OCI-LY7 (cell line): Measurements from ENCODE around the gene CDK14. TPM values are rescaled to one million over a fixed set of nuclear protein-coding genes. Genes with fewer than 3 reads are reported as not detected.
"Not testable (repeated sequence)": the region's sequence is repeated elsewhere in the genome, so short reads cannot be mapped to it uniquely, and the experiment has no call there.

ENCODE experiments used
- BruUV-seq: library from RNA; stranded (reverse); fragments of 400-500 nt; replicated peaks from 2 replicates; lab custom pipeline; 2021; lab: Mats Ljungman, UMichigan
- CTCF ChIA-PET: fragments of 300-600 bp; sonication (Branson Sonifier 250); formaldehyde crosslinking; loops from one replicate; lab custom pipeline; 2022; ENCODE audit warnings: antibody characterized with exemption; ENCODE audit not compliant: unreplicated experiment; lab: Charles Lee
- POLR2A ChIA-PET: fragments of 300-600 bp; sonication (Branson Sonifier 250); formaldehyde crosslinking; loops from one replicate; lab custom pipeline; 2022; ENCODE audit warnings: antibody characterized with exemption; lab: Charles Lee
- DNase-seq: peaks from one replicate; pipeline ENCODE4 v3.0.0-alpha.2; 2015; ENCODE audit warnings: low spot score
- H2AFZ ChIP-seq: fragments of 200-600 bp; sonication (generic), shearing (Covaris generic); 2 replicates; pipeline ENCODE4 v1.6.1; 2014; ENCODE audit warnings: mild to moderate bottlenecking, antibody characterized with exemption, low read length, moderate library complexity
- H3K27ac ChIP-seq: fragments of 200-600 bp; sonication (generic); 2 replicates; pipeline ENCODE4 v1.5.1; 2014; ENCODE audit warnings: mixed run types, low read depth, mild to moderate bottlenecking, moderate library complexity, low read length, inconsistent platforms; ENCODE audit not compliant: poor library complexity, severe bottlenecking
- H3K36me3 ChIP-seq: fragments of 200-600 bp; sonication (generic); 2 replicates; pipeline ENCODE4 v1.6.1; 2014; ENCODE audit warnings: mild to moderate bottlenecking, antibody characterized with exemption, low read length, moderate library complexity, mixed read lengths; ENCODE audit not compliant: insufficient read depth
- H3K4me1 ChIP-seq: fragments of 200-600 bp; sonication (generic); 2 replicates; pipeline ENCODE4 v1.5.1; 2014; ENCODE audit warnings: mild to moderate bottlenecking, low read length; ENCODE audit not compliant: insufficient read depth, poor library complexity, severe bottlenecking
- H3K4me2 ChIP-seq: fragments of 200-600 bp; sonication (generic); 2 replicates; pipeline ENCODE4 v1.6.1; 2014; ENCODE audit warnings: mild to moderate bottlenecking, low read length
- H3K4me3 ChIP-seq: fragments of 200-600 bp; sonication (generic); 2 replicates; pipeline ENCODE4 v1.5.1; 2014; ENCODE audit warnings: mild to moderate bottlenecking, low read depth, low read length; ENCODE audit not compliant: poor library complexity, severe bottlenecking
- H3K79me2 ChIP-seq: fragments of 200-600 bp; sonication (generic); 2 replicates; pipeline ENCODE4 v1.6.1; 2016; ENCODE audit warnings: low read depth, mild to moderate bottlenecking, low read length, moderate library complexity, mixed read lengths; ENCODE audit not compliant: insufficient read depth
- H3K9me2 ChIP-seq: fragments of 200-600 bp; sonication (generic); 2 replicates; pipeline ENCODE4 v1.6.1; 2016; ENCODE audit warnings: mild to moderate bottlenecking, low read length, mixed read lengths; ENCODE audit not compliant: insufficient read depth
- H3K9me3 ChIP-seq: fragments of 200-600 bp; sonication (generic); 2 replicates; pipeline ENCODE4 v1.6.1; 2014; ENCODE audit warnings: mild to moderate bottlenecking, mixed run types, low read length, mixed read lengths
- H4K20me1 ChIP-seq: fragments of 200-600 bp; sonication (generic); 2 replicates; pipeline ENCODE4 v1.6.1; 2014; ENCODE audit warnings: mild to moderate bottlenecking, antibody characterized with exemption, low read length, moderate library complexity, mixed read lengths; ENCODE audit not compliant: insufficient read depth
- EZH2phosphoT487 ChIP-seq: fragments of 200-600 bp; sonication (generic); IDR thresholded peaks from 2 replicates; pipeline ENCODE4 v1.6.1; 2018; ENCODE audit warnings: low read depth, borderline replicate concordance, mild to moderate bottlenecking, mixed run types, antibody characterized with exemption, low read length, moderate library complexity, mixed read lengths
- intact Hi-C: fragments of 100-400 bp; cut with micrococcal nuclease; formaldehyde crosslinking; loops from one replicate; pipeline ENCODE4 v1.10.0; 2022; ENCODE audit not compliant: unreplicated experiment
- total RNA-seq, 2 experiments: library from RNA; depleted of rRNA in 1 of 2; stranded (reverse); fragments of >200 nt in 1 of 2; shearing (Covaris generic) in 1 of 2; gene quantifications; 2 replicates each; pipeline ENCODE4 v1.2.3, GENCODE V29; 2014 to 2022
- TF ChIP-seq, protein P1 (sequence below): fragments of 200-600 bp; sonication (generic); conservative IDR thresholded peaks from 2 replicates; pipeline ENCODE4 v1.5.1; 2014; ENCODE audit warnings: mild to moderate bottlenecking, antibody characterized with exemption, low read length, moderate library complexity, mixed read lengths

The CDK14 gene
- total RNA-seq, 2 experiments from 2014 or later, result 90.7 to 111 TPM

- H3K9me2 ChIP-seq, result no peaks in the 10 kb centered on the region
- no peaks in the 10 kb centered on the region for H4K20me1 ChIP-seq
- DNase-seq, result no peak
- CTCF ChIA-PET, result no interaction called here
- no peak for TF ChIP-seq EZH2phosphoT487
- TF ChIP-seq, protein P1, sequence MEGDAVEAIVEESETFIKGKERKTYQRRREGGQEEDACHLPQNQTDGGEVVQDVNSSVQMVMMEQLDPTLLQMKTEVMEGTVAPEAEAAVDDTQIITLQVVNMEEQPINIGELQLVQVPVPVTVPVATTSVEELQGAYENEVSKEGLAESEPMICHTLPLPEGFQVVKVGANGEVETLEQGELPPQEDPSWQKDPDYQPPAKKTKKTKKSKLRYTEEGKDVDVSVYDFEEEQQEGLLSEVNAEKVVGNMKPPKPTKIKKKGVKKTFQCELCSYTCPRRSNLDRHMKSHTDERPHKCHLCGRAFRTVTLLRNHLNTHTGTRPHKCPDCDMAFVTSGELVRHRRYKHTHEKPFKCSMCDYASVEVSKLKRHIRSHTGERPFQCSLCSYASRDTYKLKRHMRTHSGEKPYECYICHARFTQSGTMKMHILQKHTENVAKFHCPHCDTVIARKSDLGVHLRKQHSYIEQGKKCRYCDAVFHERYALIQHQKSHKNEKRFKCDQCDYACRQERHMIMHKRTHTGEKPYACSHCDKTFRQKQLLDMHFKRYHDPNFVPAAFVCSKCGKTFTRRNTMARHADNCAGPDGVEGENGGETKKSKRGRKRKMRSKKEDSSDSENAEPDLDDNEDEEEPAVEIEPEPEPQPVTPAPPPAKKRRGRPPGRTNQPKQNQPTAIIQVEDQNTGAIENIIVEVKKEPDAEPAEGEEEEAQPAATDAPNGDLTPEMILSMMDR, result no peak
- H3K4me3 ChIP-seq, result no peak overlapping the region
- BruUV-seq, result no TSS peak
- intact Hi-C loops, result no loop called here
- H3K27ac ChIP-seq, result no peak overlapping the region
- peaks cover 13% of the 10 kb centered on the region; the same call in 1 of the 2 replicates for H3K9me3 ChIP-seq
- no peaks in the 10 kb centered on the region for H3K4me1 ChIP-seq
- no peak overlapping the region for H3K4me2 ChIP-seq
- POLR2A ChIA-PET, result interaction anchor here (0.9 to 1.3 kb wide), 4 partner anchors 12 to 47 kb away, joined by 3 to 4 read pairs (median 4); no protein-coding TSS in a partner anchor
- H2AFZ ChIP-seq, result no peak overlapping the region
- peaks cover 66% of the 10 kb centered on the region for H3K36me3 ChIP-seq
- H3K79me2 ChIP-seq, result peaks cover 25% of the 10 kb centered on the region; the same call in 1 of the 2 replicates
Measured at GRCh38 chr7:90804370-90804769, 208.2 kb downstream of the CDK14 start.

- H3K27ac ChIP-seq, H3K79me2 ChIP-seq, CTCF ChIA-PET, intact Hi-C loops, H2AFZ ChIP-seq, BruUV-seq, H3K9me3 ChIP-seq, H4K20me1 ChIP-seq, H3K9me2 ChIP-seq, H3K4me3 ChIP-seq, H3K4me1 ChIP-seq, DNase-seq, H3K4me2 ChIP-seq: not testable (repeated sequence)
- POLR2A ChIA-PET, result interaction anchor here (0.7 kb wide), 1 partner anchor 230 kb away, joined by 6 read pairs; no protein-coding TSS in a partner anchor
- H3K36me3 ChIP-seq, result peaks cover 30% of the 10 kb centered on the region
Measured at GRCh38 chr7:90815552-90815951, 219.4 kb downstream of the CDK14 start.

GRCh38 chr7:90816511-90817142 is 220.5 kb downstream of the CDK14 start:
- Histone ChIP-seq H3K4me3 (no peak overlapping the region), H3K9me2 (no peaks in the 10 kb centered on the region), H3K4me2 (no peak overlapping the region), H2AFZ (no peak overlapping the region), H3K9me3 (0 out of 2 replicates have a peak, but pooled peaks cover 6% of the 10 kb centered on the region), H3K36me3 (peaks cover 41% of the 10 kb centered on the region), H3K27ac (no peak overlapping the region), H3K79me2 (no peaks in the 10 kb centered on the region; the same call in 1 of the 2 replicates), H4K20me1 (no peaks in the 10 kb centered on the region), H3K4me1 (no peaks in the 10 kb centered on the region)
- intact Hi-C loops, result no loop called here
- CTCF ChIA-PET, result no interaction called here
- POLR2A ChIA-PET, result interaction anchor here (0.8 kb wide), 1 partner anchor 12 kb away, joined by 4 read pairs; no protein-coding TSS in a partner anchor
- DNase-seq, result no peak
- no peak for TF ChIP-seq EZH2phosphoT487
- TF ChIP-seq, protein P1, result no peak
- no TSS peak for BruUV-seq
